Measurements from ENCODE around the gene CD8B.

The CD8B gene

GRCh38 chr2:86825693-86826381, 35.8 kb downstream of the CD8B start:
- H3K4me3 ChIP-seq (ENCODE audit: low read depth, low read length): no peak overlapping the region
- in situ Hi-C loops (cut with HindIII; ENCODE audit: low sequenced_read_pairs): no loop called here
- no peak for DNase-seq (ENCODE audit: low read depth)
- no peak for TF ChIP-seq CTCF (IDR thresholded peaks at IDR 0.05; ENCODE audit: low read depth, low read length, missing control alignments)

GRCh38 chr2:86825036-86825692, 36.5 kb downstream of the CD8B start:
- no peak for DNase-seq (ENCODE audit: low read depth)
- H3K4me3 ChIP-seq (ENCODE audit: low read depth, low read length): no peak overlapping the region
- TF ChIP-seq CTCF (IDR thresholded peaks at IDR 0.05; ENCODE audit: low read depth, low read length, missing control alignments): no peak
- in situ Hi-C loops (cut with HindIII; ENCODE audit: low sequenced_read_pairs): no loop called here

GRCh38 chr2:86822668-86823345, 38.9 kb downstream of the CD8B start:
- DNase-seq (ENCODE audit: low read depth): no peak

GRCh38 chr2:86821842-86822241, 39.8 kb downstream of the CD8B start:
- in situ Hi-C loops (cut with HindIII; ENCODE audit: low sequenced_read_pairs): no loop called here
- TF ChIP-seq CTCF (IDR thresholded peaks at IDR 0.05; ENCODE audit: low read depth, low read length, missing control alignments): no peak
- DNase-seq (ENCODE audit: low read depth): no peak
- H3K4me3 ChIP-seq (ENCODE audit: low read depth, low read length): no peak overlapping the region

More at GRCh38 chr2:86822668-86823345, 38.9 kb downstream of the CD8B start:
- in situ Hi-C loops (cut with HindIII; ENCODE audit: low sequenced_read_pairs): no loop called here
- TF ChIP-seq CTCF (IDR thresholded peaks at IDR 0.05; ENCODE audit: low read depth, low read length, missing control alignments): no peak
- no peak overlapping the region for H3K4me3 ChIP-seq (ENCODE audit: low read depth, low read length)

- no peak overlapping the region for H3K4me3 ChIP-seq (ENCODE audit: low read depth, low read length)
- TF ChIP-seq CTCF (IDR thresholded peaks at IDR 0.05; ENCODE audit: low read depth, low read length, missing control alignments): no peak
- DNase-seq (ENCODE audit: low read depth): no peak
- in situ Hi-C loops (cut with HindIII; ENCODE audit: low sequenced_read_pairs): no loop called here
Observed at GRCh38 chr2:86821306-86821705, 40.4 kb downstream of the CD8B start.

- no peak for DNase-seq (ENCODE audit: low read depth)
Observed at GRCh38 chr2:86818957-86819356, 42.7 kb downstream of the CD8B start.

More at GRCh38 chr2:86818957-86819356, 42.7 kb downstream of the CD8B start:
- H3K4me3 ChIP-seq (ENCODE audit: low read depth, low read length): no peak overlapping the region
- TF ChIP-seq CTCF (IDR thresholded peaks at IDR 0.05; ENCODE audit: low read depth, low read length, missing control alignments): no peak
- in situ Hi-C loops (cut with HindIII; ENCODE audit: low sequenced_read_pairs): no loop called here
